Epithelial cell of proximal tubule (primary cell): ENCODE measurements around the gene ZPBP. TPM values are rescaled to one million over a fixed set of nuclear protein-coding genes. Genes with fewer than 3 reads are reported as not detected.

Source experiments
- DNase-seq: peaks from one replicate; pipeline ENCODE4 v3.0.0-alpha.2; 2011; ENCODE audit warnings: low read depth
- H3K4me3 ChIP-seq: 2 replicates; pipeline ENCODE4 v1.5.1; 2011; ENCODE audit warnings: low read depth, mild to moderate bottlenecking, low read length
- CTCF ChIP-seq: conservative IDR thresholded peaks from 2 replicates; pipeline ENCODE4 v1.5.1; 2012; ENCODE audit warnings: low read depth, mild to moderate bottlenecking, low read length
- total RNA-seq: library from RNA; depleted of rRNA; stranded (reverse); fragments of >200 nt; gene quantifications from 2 replicates; pipeline ENCODE4 v1.2.3, GENCODE V29; 2015

The ZPBP gene
- total RNA-seq, 1 donor from 2014 or later, result not detected

GRCh38 chr7:49976238-49976637, 116.8 kb downstream of the ZPBP start:
- DNase-seq, result no peak
- H3K4me3 ChIP-seq, result no peak overlapping the region
- no peak for TF ChIP-seq CTCF

- TF ChIP-seq CTCF, result no peak
- H3K4me3 ChIP-seq, result no peak overlapping the region
- DNase-seq, result no peak
These were observed 119.0 kb downstream of the ZPBP start for GRCh38 chr7:49974035-49974434.

GRCh38 chr7:49937608-49938007, 155.4 kb downstream of the ZPBP start:
- H3K4me3 ChIP-seq, result no peak overlapping the region
- TF ChIP-seq CTCF, result no peak
- DNase-seq, result no peak

- no peak overlapping the region for H3K4me3 ChIP-seq
- DNase-seq, result no peak
- no peak for TF ChIP-seq CTCF
These were observed 161.4 kb downstream of the ZPBP start for GRCh38 chr7:49931627-49932026.

GRCh38 chr7:49928787-49929186, 164.3 kb downstream of the ZPBP start:
- DNase-seq, result no peak
- H3K4me3 ChIP-seq, result no peak overlapping the region
- no peak for TF ChIP-seq CTCF

GRCh38 chr7:49927631-49928030, 165.4 kb downstream of the ZPBP start:
- DNase-seq, result no peak
- no peak for TF ChIP-seq CTCF
- H3K4me3 ChIP-seq, result no peak overlapping the region

GRCh38 chr7:49926720-49927119, 166.3 kb downstream of the ZPBP start:
- no peak for TF ChIP-seq CTCF
- no peak for DNase-seq
- no peak overlapping the region for H3K4me3 ChIP-seq
